ENCODE data around the gene KLK12.

- TF ChIP-seq CTCF (conservative IDR thresholded peaks at IDR 0.05 in 1 of 2, IDR thresholded peaks at IDR 0.05 in 1 of 2; ENCODE audit: low read depth in 1 of 2, low read length in 2 of 2): no peak
- TF ChIP-seq EZH2 (IDR thresholded peaks at IDR 0.05; ENCODE audit: low read length, missing control alignments): no peak
Measured at GRCh38 chr19:51001515-51001914, 33.3 kb downstream of the KLK12 start, which contains the start of gene KLK8.

All from fibroblast of lung (primary cell).